Activated CD8-positive, alpha-beta memory T cell treated with anti-CD3 and anti-CD28 coated beads for 48 hours (primary cell): ENCODE measurements around the gene ADM.
"Not testable (repeated sequence)": the region's sequence is repeated elsewhere in the genome, so short reads cannot be mapped to it uniquely, and the experiment has no call there.

ENCODE experiments used
- DNase-seq, 3 experiments: peaks; one replicate each; pipeline ENCODE4 v3.0.0-alpha.2; 2020; ENCODE audit warnings: low read depth in 2 of 3, low spot score in 2 of 3

Gene ADM

GRCh38 chr11:10304495-10305261, at the start of gene ADM:
ADM (plus strand) TSS chr11:10305073; CDS start chr11:10305701, 628 bp downstream.
- no peak for DNase-seq

- no peak for DNase-seq
These were observed 49.3 kb upstream of the ADM start for GRCh38 chr11:10255388-10256125.

- no peak for DNase-seq
These were observed 47.4 kb upstream of the ADM start for GRCh38 chr11:10257478-10257877.

- DNase-seq: no peak
These were observed 43.1 kb upstream of the ADM start for GRCh38 chr11:10261821-10262220.

- no peak for DNase-seq
These were observed 40.9 kb upstream of the ADM start for GRCh38 chr11:10263929-10264328.

- not testable (repeated sequence) for DNase-seq
These were observed 40.2 kb upstream of the ADM start for GRCh38 chr11:10264716-10265115.

- DNase-seq: no peak
These were observed 38.9 kb upstream of the ADM start for GRCh38 chr11:10265936-10266335.

GRCh38 chr11:10267821-10268220, 37.1 kb upstream of the ADM start:
- no peak for DNase-seq

GRCh38 chr11:10268746-10269488, 36.0 kb upstream of the ADM start:
- no peak for DNase-seq

- no peak for DNase-seq
These were observed 32.7 kb upstream of the ADM start for GRCh38 chr11:10272132-10272531.

GRCh38 chr11:10273738-10274137, 31.1 kb upstream of the ADM start:
- DNase-seq: no peak

GRCh38 chr11:10274726-10275125, 30.1 kb upstream of the ADM start:
- DNase-seq: no peak

- DNase-seq: no peak
These were observed 29.2 kb upstream of the ADM start for GRCh38 chr11:10275714-10276113.

GRCh38 chr11:10282117-10282516, 22.8 kb upstream of the ADM start:
- no peak for DNase-seq

GRCh38 chr11:10283991-10284390, 20.9 kb upstream of the ADM start:
- no peak for DNase-seq

- no peak for DNase-seq
These were observed 19.6 kb upstream of the ADM start for GRCh38 chr11:10285148-10285802.

GRCh38 chr11:10287140-10287539, 17.7 kb upstream of the ADM start:
- no peak for DNase-seq

- DNase-seq: no peak
These were observed 16.8 kb upstream of the ADM start for GRCh38 chr11:10287766-10288715.

- no peak for DNase-seq
These were observed 15.8 kb upstream of the ADM start for GRCh38 chr11:10288881-10289764.
